ENCODE results near the gene DOC2A.
A peak's percentile ranks its signal among the peaks of the same experiment; 100 is the strongest.
"Not testable (repeated sequence)": the region's sequence is repeated elsewhere in the genome, so short reads cannot be mapped to it uniquely, and the experiment has no call there.

DOC2A gene

GRCh38 chr16:30041841-30042240 is 31.0 kb upstream of the DOC2A start:
- Histone ChIP-seq H3K4me3 (no peak overlapping the region), H3K4me1 (no peaks in the 10 kb centered on the region), H3K27ac (no peak overlapping the region), H3K9me3 (no peaks in the 10 kb centered on the region), H3K27me3 (peaks cover 0 to 32% of the 10 kb centered on the region in 2 donors), H3K36me3 (no peaks in the 10 kb centered on the region)
- TF ChIP-seq, protein P1, sequence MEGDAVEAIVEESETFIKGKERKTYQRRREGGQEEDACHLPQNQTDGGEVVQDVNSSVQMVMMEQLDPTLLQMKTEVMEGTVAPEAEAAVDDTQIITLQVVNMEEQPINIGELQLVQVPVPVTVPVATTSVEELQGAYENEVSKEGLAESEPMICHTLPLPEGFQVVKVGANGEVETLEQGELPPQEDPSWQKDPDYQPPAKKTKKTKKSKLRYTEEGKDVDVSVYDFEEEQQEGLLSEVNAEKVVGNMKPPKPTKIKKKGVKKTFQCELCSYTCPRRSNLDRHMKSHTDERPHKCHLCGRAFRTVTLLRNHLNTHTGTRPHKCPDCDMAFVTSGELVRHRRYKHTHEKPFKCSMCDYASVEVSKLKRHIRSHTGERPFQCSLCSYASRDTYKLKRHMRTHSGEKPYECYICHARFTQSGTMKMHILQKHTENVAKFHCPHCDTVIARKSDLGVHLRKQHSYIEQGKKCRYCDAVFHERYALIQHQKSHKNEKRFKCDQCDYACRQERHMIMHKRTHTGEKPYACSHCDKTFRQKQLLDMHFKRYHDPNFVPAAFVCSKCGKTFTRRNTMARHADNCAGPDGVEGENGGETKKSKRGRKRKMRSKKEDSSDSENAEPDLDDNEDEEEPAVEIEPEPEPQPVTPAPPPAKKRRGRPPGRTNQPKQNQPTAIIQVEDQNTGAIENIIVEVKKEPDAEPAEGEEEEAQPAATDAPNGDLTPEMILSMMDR (IDR thresholded peaks at IDR 0.05): peak; percentile 37 to 47
- intact Hi-C loops (cut with DNase I; ENCODE audit: low total_unique reads): no loop called here
- no peak for DNase-seq

DNA sequence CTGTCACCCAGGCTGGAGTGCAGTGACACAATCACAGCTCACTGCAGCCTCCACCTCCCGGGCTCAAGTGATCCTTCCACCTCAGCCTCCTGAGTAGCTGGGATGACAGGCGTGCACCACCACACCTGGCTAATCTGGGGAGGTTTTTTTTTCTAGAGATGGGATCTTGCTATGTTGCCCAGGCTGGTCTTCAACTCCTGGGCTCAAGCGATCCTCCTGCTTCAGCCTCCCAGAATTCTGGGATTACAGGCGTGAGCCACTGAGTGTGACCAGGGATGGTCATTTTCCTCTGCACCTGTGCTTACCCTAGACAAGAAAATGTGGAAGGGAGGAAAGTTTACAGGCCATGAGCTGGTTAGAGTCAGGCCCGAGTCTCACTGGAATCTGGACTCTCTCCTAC is 29.9 kb upstream of the DOC2A start:
- DNase-seq; H3K4me1 ChIP-seq; H3K36me3 ChIP-seq; H3K4me3 ChIP-seq; H3K27ac ChIP-seq; intact Hi-C loops (cut with DNase I; ENCODE audit: low total_unique reads); H3K9me3 ChIP-seq: not testable (repeated sequence)
- peaks cover 0 to 32% of the 10 kb centered on the region in 2 donors for H3K27me3 ChIP-seq

GRCh38 chr16:30040221-30040620 is 29.4 kb upstream of the DOC2A start:
- H3K27me3 ChIP-seq: peaks cover 0 to 35% of the 10 kb centered on the region in 2 donors
- intact Hi-C loops (cut with DNase I; ENCODE audit: low total_unique reads): no loop called here
- H3K4me3 ChIP-seq: no peak overlapping the region
- no peaks in the 10 kb centered on the region for H3K36me3 ChIP-seq
- H3K9me3 ChIP-seq: no peaks in the 10 kb centered on the region
- H3K4me1 ChIP-seq: no peaks in the 10 kb centered on the region
- no peak for DNase-seq
- TF ChIP-seq, protein P1 (IDR thresholded peaks at IDR 0.05): no peak
- no peak overlapping the region for H3K27ac ChIP-seq

- no peak for DNase-seq
- peaks cover 0 to 17% (median 10%) of the 10 kb centered on the region in 4 donors for H3K4me1 ChIP-seq
- H3K27ac ChIP-seq: no peak overlapping the region
- H3K27me3 ChIP-seq: peaks cover 0 to 81% of the 10 kb centered on the region in 2 donors
- H3K9me3 ChIP-seq: no peaks in the 10 kb centered on the region
- TF ChIP-seq, protein P1 (IDR thresholded peaks at IDR 0.05): no peak
- intact Hi-C loops (cut with DNase I; ENCODE audit: low total_unique reads): no loop called here
- no peaks in the 10 kb centered on the region for H3K36me3 ChIP-seq
- no peak overlapping the region for H3K4me3 ChIP-seq
Measured at GRCh38 chr16:30033270-30033669, 22.4 kb upstream of the DOC2A start.

- intact Hi-C loops (cut with DNase I; ENCODE audit: low total_unique reads): no loop called here
- H3K9me3 ChIP-seq: no peaks in the 10 kb centered on the region
- TF ChIP-seq, protein P1 (IDR thresholded peaks at IDR 0.05): peak; percentile 53 to 61
- H3K4me1 ChIP-seq: peaks cover 0 to 17% (median 10%) of the 10 kb centered on the region in 4 donors
- no peaks in the 10 kb centered on the region for H3K36me3 ChIP-seq
- no peak for DNase-seq
- no peak overlapping the region for H3K27ac ChIP-seq
- H3K27me3 ChIP-seq: peaks cover 0 to 91% of the 10 kb centered on the region in 2 donors
- H3K4me3 ChIP-seq: no peak overlapping the region
Measured at GRCh38 chr16:30032083-30032819, 21.4 kb upstream of the DOC2A start.

DNA sequence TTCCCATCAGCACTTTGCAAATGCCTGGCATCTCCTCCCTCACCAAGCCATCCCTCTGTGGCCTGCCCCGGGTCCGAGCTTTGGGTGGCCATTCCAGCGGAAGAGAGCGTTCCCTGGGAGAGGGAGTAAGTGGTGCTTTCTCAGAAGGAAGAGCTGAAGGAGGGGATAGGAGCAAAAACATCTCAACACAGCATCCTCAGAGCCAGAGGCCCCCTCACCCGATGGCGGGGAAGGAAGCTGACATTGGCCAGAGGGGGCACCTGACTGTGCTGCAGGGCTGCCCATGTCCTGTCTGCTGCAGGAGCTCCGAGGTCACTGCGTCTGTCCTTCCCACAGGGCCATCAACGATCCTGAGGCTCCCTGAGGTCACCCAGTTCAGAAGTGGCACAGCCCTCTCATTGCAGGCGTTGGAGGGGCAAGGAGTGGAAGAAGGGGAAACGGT is 20.7 kb upstream of the DOC2A start:
- H3K36me3 ChIP-seq: no peaks in the 10 kb centered on the region
- H3K27me3 ChIP-seq: peaks cover 0 to 97% of the 10 kb centered on the region in 2 donors
- H3K9me3 ChIP-seq: no peaks in the 10 kb centered on the region
- TF ChIP-seq, protein P1 (IDR thresholded peaks at IDR 0.05): no peak
- H3K4me3 ChIP-seq: no peak overlapping the region
- intact Hi-C loops (cut with DNase I; ENCODE audit: low total_unique reads): no loop called here
- peaks cover 0 to 17% (median 10%) of the 10 kb centered on the region in 4 donors for H3K4me1 ChIP-seq
- DNase-seq: no peak
- no peak overlapping the region for H3K27ac ChIP-seq

Data from tibial artery (tissue), 4 donors.